Measurements from ENCODE around the gene SOHLH1.

DNA sequence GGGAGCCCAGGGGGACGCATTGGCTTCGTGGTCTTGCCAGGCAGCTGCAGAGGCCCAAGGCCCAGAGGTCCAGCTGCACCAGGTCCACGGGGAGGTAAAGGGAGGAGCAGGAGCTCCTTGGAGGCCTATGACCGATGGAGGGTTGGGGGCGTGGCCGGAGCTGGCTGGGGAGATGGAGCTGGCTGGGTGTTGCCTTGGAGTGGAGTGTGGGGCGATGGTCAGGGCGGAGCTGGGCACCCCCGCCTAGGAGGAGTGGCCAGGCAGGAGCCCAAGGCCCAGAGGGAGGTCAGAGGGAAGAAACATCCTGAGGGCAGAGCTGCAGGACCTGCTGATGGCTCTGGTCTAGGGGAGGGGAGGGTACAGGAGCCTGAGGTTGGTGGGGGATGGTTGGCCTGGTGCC, 47.3 kb upstream of the SOHLH1 start:
- TF ChIP-seq, protein P1, sequence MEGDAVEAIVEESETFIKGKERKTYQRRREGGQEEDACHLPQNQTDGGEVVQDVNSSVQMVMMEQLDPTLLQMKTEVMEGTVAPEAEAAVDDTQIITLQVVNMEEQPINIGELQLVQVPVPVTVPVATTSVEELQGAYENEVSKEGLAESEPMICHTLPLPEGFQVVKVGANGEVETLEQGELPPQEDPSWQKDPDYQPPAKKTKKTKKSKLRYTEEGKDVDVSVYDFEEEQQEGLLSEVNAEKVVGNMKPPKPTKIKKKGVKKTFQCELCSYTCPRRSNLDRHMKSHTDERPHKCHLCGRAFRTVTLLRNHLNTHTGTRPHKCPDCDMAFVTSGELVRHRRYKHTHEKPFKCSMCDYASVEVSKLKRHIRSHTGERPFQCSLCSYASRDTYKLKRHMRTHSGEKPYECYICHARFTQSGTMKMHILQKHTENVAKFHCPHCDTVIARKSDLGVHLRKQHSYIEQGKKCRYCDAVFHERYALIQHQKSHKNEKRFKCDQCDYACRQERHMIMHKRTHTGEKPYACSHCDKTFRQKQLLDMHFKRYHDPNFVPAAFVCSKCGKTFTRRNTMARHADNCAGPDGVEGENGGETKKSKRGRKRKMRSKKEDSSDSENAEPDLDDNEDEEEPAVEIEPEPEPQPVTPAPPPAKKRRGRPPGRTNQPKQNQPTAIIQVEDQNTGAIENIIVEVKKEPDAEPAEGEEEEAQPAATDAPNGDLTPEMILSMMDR (IDR thresholded peaks at IDR 0.05; ENCODE audit: low read depth, low read length, poor library complexity, severe bottlenecking) = no peak
- TF ChIP-seq EZH2phosphoT487 (IDR thresholded peaks at IDR 0.05; ENCODE audit: borderline replicate concordance, low read length) = no peak

All from DOHH2 (cell line).